ENCODE measurements around the gene DTYMK.
"Not testable (repeated sequence)": the region's sequence is repeated elsewhere in the genome, so short reads cannot be mapped to it uniquely, and the experiment has no call there.

DTYMK gene

DNA sequence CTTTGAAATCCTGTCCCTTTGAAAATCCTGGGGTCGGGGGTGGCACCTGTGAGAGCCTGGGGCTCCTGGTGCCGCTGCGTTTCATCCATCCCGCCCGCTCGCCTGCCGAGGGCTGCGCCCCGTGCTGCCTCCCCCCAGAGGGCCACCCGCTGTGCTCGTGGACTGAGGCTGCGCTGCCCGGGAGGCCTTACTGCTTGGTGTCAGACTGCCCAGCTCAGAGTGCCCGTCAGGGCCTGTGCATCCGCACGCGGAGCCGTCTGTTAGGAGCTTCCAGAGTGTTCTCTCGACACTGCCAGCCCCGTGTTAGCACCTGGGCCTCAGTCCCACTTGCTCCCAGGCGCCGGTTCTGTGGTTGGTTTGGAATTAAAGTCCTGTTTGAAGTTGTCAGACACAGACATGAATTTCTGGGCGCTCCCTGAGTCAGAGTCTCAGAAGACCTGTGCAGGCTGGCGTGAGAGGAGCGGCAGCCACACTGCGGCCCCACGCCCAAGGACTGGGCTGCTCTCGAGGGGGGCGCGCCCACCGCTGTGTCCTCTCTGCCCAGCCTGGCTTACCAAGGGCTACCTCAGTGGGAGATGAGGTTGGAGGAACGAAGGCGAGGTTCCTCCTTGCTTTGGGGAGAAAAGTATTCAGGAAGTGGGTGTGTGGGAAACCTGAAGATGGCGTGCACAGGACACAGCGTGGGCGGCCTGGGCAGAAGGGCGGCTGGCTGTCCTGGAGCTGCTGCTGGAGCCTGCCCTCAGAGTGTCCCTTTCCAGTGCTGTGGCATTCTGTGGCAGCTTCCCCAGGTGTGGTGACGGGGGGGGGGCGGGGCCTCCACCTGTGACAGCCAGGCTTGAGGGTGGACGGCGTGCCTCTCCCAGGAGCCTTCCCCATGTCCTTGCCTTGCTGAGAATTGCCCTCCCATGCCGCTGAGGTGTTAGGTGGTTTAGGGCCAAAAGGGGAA, 14.1 kb downstream of the DTYMK start:
- no peak for DNase-seq (ENCODE audit: low read depth in 2 of 2)

DNA sequence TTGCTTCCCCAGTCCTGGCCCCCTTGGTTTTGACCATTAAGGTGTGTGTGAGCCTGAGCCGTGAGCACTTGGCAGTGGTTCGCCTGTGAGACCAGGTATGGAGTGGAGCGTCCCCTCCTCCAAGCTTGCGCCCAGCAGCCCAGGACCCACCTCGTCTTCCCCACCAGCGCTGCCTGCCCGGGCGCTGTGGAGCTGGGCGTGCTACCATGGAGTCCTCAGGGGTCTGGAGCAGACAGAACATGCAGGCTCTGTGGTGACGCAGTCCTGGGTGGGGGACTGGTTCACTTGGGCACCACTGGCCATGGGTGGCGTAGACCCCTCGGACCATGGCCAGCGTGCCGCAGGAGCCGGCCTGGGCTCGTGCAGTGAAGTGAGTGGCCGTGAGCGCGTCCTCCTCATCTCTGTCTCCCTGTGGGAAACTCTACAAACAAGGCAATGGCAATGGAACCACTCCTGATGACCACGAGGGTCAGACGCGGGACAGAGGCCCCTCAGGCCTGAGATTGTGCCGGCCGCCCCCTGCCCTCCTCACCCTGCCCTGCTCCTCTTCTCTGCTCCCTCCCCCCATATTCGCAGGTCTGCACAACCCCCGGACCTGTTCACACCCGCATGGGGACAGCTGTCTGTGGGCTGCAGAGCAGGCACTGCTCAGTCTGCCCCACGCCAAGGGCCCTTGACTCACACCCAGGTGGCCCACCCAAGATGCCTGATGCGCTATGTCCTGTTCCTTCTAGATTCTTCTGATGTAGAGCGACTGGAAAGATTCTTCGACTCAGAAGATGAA, 15.0 kb downstream of the DTYMK start:
- no peak for DNase-seq (ENCODE audit: low read depth in 2 of 2)

DNA sequence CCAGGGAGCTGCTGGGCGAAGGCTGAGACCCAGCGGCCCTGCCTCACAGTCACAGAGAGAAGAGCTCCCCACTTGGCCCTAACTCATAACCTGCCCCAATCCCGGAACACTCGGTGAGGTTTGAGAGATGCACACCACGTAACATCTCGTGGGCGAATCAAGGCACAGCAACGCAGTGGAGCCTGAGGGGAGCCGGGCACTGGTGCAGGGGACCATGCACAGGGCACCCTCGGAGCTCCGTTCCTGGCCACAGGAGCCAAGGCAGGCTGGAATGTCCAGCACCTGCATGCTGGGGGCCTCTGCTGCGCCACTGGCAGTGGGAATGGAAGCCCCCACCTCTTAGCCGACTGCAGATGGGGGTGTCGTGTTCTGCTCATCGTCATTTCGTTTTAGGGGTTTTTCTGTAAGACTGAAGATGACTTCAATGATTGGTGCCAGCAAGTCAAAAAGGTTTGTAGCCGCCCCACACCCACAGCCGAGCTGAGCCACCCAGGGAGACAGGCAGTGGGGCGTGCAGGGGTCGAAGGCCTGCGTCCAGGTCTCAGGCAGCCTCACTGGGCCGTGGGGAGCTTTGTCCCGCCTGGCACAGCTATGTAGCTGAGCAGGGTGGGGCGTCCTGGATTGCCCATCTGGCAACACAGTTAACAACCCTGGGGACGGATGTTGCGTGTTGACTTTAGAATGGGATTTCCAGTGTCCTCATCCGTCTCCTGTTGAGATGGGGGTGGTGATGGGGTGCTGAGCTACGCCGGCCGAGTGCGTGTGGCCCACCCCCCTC, 16.1 kb downstream of the DTYMK start:
- no peak for DNase-seq (ENCODE audit: low read depth in 2 of 2)

DNA sequence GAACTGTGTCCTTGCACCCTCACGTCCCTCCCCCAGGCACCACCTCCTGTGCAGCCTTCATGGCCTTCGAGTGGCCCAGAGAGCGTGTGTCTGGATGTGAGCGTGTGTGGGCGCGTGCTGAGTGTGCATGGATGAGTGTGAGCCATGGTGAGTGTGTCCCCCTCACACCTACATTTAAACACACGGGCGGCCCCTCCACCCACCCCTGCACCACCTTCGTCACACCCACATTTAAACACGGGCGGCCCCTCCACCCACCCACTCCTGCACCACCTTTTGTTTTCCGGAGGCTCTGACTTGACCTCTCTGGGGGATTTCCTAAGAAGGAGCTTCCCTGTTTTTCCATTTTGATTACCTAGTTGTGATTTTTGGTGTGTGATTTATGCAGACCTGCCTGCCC, 17.8 kb downstream of the DTYMK start:
- no peak for DNase-seq (ENCODE audit: low read depth in 2 of 2)

DNA sequence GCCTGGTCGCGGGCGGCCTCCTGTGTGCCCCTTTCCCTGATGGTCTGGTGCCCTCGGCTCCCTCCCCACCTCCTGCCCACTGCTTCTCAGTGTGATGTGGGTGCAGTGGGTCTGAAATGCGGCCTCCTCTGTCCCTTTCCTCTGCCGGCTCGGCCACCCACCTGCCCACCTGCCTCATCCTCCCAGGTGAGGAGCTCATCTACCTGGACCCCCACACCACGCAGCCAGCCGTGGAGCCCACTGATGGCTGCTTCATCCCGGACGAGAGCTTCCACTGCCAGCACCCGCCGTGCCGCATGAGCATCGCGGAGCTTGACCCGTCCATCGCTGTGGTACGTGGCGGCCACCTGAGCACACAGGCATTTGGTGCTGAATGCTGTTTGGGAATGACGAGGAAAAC, 18.3 kb downstream of the DTYMK start:
- DNase-seq (ENCODE audit: low read depth in 2 of 2): no peak

DNA sequence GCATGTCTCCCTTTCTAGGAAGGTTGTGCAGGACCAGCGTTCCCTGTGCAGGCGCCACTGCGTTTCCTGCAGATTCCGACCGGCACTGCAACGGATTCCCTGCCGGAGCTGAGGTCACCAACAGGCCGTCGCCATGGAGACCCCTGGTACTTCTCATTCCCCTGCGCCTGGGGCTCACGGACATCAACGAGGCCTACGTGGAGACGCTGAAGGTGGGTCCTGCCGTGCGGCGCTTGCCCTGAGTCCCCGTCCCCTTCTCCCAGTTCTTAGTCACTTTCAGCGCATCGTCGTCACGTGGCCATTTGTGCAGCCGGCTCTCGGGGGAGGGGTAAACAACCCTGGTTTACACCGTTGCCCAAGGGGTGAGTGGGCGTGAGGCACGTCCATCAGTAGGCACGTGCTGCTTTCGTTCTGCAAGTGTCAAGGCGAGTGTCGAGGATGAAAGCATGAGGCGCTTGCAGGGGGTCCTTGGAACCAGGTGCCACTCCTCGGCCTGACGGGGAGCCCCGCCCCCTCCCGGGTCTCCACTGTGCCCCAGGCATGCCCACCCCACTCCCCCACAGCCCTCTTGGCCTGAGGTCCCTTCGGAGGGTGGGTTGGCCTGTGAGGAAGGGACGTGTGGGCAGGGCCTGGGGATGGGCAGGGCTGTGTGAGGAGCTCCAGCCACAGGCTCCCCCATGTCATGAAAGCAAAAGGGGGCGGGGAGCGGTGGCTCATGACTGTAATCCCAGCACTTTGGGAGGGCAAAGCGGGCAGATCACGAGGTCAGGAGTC, 19.8 kb downstream of the DTYMK start:
- no peak for DNase-seq (ENCODE audit: low read depth in 2 of 2)

DNA sequence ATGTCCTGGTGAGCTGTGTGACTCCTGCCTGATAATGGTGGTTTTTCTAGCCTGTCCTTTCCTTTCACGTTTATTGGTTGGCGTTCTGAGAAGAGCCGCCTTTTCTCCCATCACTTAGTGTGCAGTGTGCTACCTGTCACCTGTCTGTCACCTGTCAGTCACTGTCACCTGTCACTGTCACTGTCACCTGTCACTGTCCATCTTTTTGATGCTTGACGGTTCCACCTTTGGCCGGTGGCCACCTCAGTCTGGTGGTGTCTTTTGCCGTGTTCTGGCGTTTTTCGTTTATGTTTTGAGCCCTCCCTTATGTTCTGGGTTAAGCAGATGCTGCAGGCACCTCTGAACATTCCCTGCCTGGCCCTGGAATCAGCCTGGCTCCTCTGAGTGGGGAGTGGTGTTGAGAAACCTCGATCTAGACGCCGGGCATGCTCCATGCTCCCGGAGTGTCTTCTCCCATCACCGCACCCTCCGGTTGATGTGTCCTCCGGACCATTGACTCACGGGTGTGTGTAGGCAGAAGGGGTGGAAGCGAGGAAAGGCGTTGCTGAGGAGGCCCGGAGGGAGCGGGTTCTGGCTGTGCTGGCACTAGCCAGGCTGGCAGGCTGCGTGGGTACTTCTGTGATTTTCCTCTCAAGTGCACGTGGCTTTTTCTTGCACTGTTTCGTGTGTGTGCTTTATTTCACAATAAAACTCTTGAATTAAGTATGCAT, 20.7 kb downstream of the DTYMK start:
- DNase-seq (ENCODE audit: low read depth in 2 of 2): no peak

DNA sequence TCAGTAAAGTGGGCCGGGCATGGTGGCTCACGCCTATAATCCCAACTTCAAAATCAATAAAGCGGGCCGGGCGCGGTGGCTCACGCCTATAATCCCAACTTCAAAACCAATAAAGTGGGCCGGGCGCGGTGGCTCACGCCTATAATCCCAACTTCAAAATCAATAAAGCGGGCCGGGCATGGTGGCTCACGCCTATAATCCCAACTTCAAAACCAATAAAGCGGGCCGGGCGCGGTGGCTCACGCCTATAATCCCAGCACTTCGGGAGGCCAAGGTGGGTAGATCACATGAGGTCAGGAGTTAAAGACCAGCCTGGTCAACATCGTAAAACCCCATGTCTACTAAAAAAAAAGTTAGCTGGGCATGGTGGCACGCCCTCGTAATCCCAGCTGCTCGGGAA, 23.9 kb downstream of the DTYMK start:
- DNase-seq (ENCODE audit: low read depth in 2 of 2): not testable (repeated sequence)

DNA sequence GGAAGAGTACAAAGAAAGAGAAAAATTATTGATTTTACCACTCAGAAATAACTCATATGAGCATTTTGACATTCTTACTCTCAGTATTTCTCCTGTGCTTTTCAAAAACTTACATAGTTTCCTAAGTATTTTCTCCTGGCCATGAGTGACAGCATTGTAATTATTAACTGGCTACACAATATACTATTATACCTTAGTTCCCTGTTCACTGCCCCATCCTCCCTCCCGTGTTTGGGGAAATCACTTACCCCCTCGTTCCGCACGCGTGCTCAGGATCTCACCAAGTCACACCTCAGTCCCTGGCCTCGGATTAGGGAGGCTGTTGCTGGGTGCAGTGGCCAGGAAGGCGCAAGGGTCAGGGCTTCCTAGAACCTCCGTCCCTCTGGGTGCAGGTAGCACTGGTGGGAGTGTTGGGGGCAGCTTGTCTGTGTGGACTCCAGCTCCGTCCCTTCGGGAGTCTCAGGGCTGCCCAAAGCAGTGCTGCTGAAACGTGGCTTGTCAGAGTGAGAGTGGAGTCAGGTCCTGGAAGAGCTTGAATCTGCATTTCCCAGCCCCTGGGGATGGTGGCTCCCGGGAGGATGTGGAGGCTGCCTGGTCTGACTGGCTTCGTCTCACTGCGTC, 25.9 kb downstream of the DTYMK start:
- no peak for DNase-seq (ENCODE audit: low read depth in 2 of 2)

DNA sequence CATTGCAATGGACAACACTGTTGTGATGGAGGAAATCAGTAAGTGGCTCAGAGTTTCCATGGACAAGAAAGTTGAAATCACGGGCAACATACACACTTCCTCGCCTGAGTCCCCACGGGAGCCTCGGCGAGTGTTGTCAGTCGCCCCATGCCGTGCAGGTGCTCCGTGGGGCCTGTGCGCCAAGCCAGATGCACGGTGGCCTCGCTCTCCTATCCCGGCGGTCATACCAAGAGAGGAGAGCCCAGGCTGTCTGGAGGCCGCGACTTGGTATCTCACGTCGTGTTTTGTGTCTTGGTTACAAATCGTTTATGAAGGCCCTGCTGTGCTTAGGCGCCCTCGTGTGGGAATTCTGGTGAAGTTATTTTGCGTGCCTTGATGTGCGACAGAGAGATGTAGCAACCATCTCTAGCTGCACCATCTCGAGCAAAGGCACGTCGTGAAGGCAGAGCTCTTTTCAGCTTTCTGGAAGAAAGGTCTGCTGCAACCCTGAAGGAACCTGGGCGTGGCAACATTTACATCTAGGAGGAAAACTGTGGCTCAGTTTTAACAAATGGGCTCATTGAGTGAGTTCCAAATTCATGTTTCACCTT, 27.4 kb downstream of the DTYMK start:
- DNase-seq (ENCODE audit: low read depth in 2 of 2): no peak

DNA sequence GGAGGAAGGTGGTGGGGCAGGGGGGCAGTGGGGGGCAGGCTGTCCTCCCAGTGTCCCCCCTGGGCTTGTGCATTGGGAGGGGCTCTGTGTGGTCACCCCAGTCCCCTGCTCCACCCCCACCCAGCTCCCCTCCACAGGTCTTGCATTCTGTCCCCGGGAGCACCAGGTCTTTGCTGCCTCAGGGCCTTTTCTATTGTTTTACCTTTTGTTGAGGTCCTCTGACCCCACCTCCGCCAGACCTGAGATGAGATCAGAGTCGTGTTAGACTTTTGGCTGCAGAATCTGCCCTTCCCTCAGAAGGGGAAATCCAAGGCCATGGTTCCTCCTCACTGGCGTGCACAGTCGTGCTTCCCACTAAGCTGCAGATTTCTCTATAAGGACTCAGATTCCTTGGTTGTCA, 28.3 kb downstream of the DTYMK start:
- DNase-seq (ENCODE audit: low read depth in 2 of 2): no peak

DNA sequence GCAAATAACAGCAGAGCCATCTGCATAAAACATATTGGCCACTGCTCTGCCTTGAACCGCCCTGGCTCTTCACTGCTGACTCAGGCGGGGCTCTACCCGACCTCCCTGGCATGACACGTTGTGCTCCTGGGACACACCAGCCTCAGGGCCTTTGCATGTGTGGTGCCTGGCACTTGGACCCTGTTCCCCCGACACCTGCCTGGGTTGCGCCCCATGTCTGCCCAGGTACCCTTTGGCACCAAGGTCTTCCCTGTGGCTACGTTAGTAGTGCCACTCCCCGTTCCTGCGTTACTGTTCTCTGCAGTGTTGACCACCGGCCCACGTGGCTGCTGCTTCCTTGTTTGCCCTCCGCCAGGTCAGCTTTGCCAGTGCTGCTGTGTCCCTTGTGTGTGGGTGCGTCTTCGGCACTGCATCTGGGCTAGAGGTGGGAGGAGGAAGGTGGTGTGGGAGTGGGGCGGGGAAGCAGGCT, 28.8 kb downstream of the DTYMK start:
- DNase-seq (ENCODE audit: low read depth in 2 of 2): no peak

DNA sequence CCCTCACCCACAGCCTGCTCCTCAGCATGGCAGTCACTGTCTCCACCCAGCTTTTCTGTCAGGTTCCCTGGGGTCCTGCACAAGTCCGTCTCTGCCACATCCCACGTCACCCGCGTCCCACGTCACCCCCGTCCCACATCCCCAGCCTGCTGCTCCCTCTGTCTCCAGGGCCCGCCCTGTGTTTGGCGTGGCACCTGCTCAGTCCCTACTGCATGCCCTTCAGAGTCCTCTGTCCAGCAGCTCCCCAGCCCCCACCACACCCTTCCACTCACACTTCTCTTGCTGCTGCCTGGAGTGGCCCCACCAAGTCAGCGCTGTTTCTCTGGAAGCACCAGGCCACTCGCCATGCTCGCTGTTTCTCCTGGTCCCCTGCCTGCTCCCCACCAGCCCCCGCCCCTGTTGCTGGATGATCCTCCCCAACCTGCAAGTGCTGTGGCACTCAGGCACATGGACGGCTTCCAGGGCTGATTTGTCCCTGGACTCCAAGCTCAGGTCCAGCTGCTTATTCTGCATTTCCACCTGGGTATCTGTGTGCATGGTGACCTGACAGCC, 30.3 kb downstream of the DTYMK start:
- DNase-seq (ENCODE audit: low read depth in 2 of 2): no peak

DNA sequence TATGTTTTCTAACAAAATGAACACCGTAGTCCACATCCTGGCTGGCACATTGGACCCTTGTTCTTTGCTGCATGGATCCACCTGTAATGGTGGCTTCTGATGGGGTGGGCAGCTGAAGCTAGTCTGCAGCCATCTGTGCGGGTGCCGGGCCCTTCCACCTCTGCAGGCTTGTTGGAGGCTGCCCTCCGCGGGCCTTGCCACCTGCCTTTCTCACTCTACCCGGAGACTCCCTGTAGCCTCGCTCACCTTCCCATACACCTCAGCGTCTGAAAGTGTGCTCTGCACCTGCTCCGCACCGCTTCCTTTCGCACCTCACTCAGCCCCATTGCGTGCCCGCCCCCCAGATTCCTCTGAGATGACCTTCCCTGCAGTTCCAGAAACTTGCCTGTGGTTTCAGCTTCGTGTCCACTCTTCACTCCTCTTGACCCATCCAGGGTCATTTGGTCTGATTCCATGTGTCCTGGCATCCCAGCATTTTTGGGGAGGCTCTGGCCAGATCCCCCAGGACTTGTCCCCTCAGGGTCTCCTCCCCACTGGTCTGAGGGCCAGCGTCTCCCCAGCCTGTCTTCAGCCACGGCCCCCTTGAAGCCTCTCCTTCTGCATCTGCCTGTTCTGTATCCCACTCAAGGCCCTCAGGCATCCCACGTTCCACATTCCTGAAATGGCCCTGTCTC, 31.0 kb downstream of the DTYMK start:
- DNase-seq (ENCODE audit: low read depth in 2 of 2): no peak

DNA sequence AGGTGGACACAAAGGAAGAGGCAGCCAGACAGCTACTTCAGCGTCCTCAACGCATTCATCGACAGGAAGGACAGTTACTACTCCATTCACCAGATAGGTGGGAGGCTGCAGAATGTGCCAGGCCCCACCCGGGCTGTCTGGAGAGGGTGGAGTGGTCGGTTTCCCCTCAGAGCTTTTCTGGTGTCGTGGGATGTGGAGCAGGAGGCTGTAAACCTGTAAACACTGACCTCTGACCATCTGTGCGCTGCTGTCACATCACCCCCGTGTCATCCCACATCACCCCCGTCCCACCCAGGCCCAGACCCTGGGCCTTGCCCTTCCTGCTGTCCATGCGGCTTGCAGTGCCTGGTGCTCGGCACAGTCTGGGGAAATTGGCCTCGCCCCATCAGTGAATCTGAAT, 32.1 kb downstream of the DTYMK start:
- no peak for DNase-seq (ENCODE audit: low read depth in 2 of 2)

DNA sequence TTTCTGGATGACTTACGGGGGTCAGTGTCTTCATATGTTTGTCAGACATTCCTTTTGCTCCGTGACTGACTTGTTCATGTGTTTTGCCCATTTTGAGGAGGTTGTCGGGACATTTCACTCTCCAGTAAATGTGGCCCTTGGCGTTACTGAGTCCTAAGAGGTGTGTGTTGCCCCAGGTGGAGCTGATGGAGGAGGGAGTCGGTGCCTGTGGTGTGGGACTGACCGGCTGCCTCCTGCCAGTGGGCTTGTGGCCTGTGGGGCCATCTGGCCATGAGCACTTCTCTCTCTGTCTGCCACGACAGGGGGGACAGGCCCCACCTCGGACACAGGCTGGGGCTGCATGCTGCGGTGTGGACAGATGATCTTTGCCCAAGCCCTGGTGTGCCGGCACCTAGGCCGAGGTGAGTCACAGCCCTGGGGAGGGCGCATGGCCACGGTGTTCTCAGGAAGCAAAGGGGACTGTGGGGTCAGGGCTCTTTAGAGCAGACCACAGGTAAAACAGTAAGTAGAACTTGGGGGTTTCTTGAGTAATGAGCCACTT, 33.3 kb downstream of the DTYMK start:
- DNase-seq (ENCODE audit: low read depth in 2 of 2): no peak

DNA sequence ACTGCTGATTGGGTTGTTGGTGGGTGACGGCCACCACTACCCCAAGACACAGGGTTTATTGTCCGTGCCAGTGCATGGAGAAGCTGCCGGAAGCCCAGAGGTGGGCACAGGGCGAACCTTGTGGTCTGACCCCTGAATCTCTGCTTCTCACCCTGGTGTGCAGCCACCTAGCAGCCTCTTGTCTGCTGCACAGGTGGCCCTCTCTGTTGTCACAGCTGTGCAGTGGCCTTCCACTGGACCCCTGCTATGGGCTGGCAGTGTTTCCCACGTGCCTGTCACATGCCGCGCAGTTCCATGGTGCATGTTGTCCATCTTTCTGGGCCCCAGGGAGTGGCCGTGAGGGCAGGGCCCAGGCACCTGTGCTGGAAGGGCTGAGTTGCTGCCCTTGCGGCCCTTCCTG, 33.9 kb downstream of the DTYMK start:
- DNase-seq (ENCODE audit: low read depth in 2 of 2): no peak

DNA sequence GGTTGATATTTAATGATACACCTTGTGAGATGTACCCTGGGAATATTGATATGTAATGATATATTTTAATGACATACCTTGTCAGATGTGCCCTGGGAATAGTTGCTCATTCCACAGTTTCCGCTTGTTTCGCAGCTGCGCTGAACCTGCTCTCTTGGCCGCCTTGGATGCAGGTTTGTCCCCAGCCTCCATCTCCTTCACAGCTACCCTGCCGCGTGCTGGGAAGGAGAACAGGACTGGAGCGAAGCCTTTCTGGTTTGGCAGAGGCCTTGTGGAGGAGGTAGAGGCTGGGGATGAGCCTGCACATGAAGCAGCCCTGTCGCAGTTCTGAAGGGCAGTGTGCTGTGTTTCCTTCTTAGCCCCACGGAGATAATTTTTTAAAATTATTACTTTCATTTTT, 34.5 kb downstream of the DTYMK start:
- no peak for DNase-seq (ENCODE audit: low read depth in 2 of 2)

DNA sequence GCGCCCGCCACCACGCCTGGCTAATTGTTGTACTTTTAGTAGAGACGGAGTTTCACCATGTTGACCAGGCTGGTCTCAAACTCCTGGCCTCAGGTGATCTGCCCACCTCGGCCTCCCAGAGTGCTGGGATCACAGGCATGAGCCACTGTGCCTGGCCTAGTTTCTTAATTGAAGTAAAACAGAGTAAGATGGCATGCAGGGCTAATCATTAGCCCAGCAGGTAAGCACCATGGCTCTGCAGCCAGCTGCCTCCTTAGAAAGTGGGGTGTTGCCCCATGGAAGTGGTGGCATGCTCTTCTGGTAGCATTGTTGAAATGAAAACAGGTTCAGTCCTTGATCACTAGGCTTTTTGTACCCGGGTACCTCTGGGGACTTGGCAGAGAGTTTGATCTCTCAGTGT, 36.7 kb downstream of the DTYMK start:
- DNase-seq (ENCODE audit: low read depth in 2 of 2): no peak
